H9 (cell line): ENCODE data around the gene LPIN2. TPM values are rescaled to one million over a fixed set of nuclear protein-coding genes. Genes with fewer than 3 reads are reported as not detected.

Experiments used
- DNase-seq: peaks from one replicate; pipeline ENCODE4 v3.0.0-alpha.2; 2017
- H2AFZ ChIP-seq: one replicate; pipeline ENCODE4 v1.6.1; 2013; ENCODE audit warnings: mild to moderate bottlenecking, low read length, control low read depth, moderate library complexity
- H2AK5ac ChIP-seq: 2 replicates; pipeline ENCODE4 v1.6.1; 2013; ENCODE audit warnings: low read length, control low read depth, mixed read lengths; ENCODE audit not compliant: insufficient read length
- H2BK120ac ChIP-seq: one replicate; pipeline ENCODE4 v1.6.1; 2013; ENCODE audit warnings: low read depth, mild to moderate bottlenecking, low read length, control low read depth, inconsistent platforms; ENCODE audit not compliant: poor library complexity, severe bottlenecking
- H2BK12ac ChIP-seq: 2 replicates; pipeline ENCODE4 v1.6.1; 2013; ENCODE audit warnings: low read length, control low read depth, mixed read lengths, low read depth; ENCODE audit not compliant: insufficient read length
- H2BK15ac ChIP-seq: 2 replicates; pipeline ENCODE4 v1.6.1; 2013; ENCODE audit warnings: low read depth, low read length, control low read depth
- H2BK20ac ChIP-seq: one replicate; pipeline ENCODE4 v1.6.1; 2013; ENCODE audit warnings: low read depth, mild to moderate bottlenecking, low read length, control low read depth, inconsistent platforms; ENCODE audit not compliant: poor library complexity, severe bottlenecking
- H2BK5ac ChIP-seq: 2 replicates; pipeline ENCODE4 v1.6.1; 2013; ENCODE audit warnings: low read length, control low read depth, mixed read lengths; ENCODE audit not compliant: insufficient read length
- H3K14ac ChIP-seq: 2 replicates; pipeline ENCODE4 v1.6.1; 2013; ENCODE audit warnings: low read length, control low read depth; ENCODE audit not compliant: insufficient read depth
- H3K18ac ChIP-seq: 2 replicates; pipeline ENCODE4 v1.6.1; 2013; ENCODE audit warnings: low read depth, mild to moderate bottlenecking, mixed read lengths, low read length, control low read depth; ENCODE audit not compliant: insufficient read length
- H3K23ac ChIP-seq: 2 replicates; pipeline ENCODE4 v1.6.1; 2013; ENCODE audit warnings: low read length, control low read depth, mixed read lengths, low read depth; ENCODE audit not compliant: insufficient read length
- H3K23me2 ChIP-seq: 2 replicates; pipeline ENCODE4 v1.6.1; 2013; ENCODE audit warnings: low read depth, mild to moderate bottlenecking, mixed read lengths, low read length, control low read depth; ENCODE audit not compliant: insufficient read length, poor library complexity, severe bottlenecking
- H3K27ac ChIP-seq: 2 replicates; pipeline ENCODE4 v1.5.1; 2013; ENCODE audit warnings: low read length, control low read depth, mixed read lengths, low read depth; ENCODE audit not compliant: insufficient read length
- H3K27me3 ChIP-seq: 2 replicates; pipeline ENCODE4 v1.6.1; 2013; ENCODE audit warnings: low read length, control low read depth, inconsistent platforms; ENCODE audit not compliant: insufficient read depth
- H3K4ac ChIP-seq: 2 replicates; pipeline ENCODE4 v1.6.1; 2013; ENCODE audit warnings: low read depth, mild to moderate bottlenecking, control low read depth, inconsistent platforms, low read length, moderate library complexity
- H3K4me1 ChIP-seq: 2 replicates; pipeline ENCODE4 v1.6.1; 2013; ENCODE audit warnings: low read length, control low read depth, inconsistent platforms; ENCODE audit not compliant: insufficient read depth
- H3K4me2 ChIP-seq: 2 replicates; pipeline ENCODE4 v1.6.1; 2013; ENCODE audit warnings: low read length, control low read depth, mixed read lengths; ENCODE audit not compliant: insufficient read length, insufficient read depth
- H3K56ac ChIP-seq: 2 replicates; pipeline ENCODE4 v1.6.1; 2013; ENCODE audit warnings: low read depth, mild to moderate bottlenecking, mixed read lengths, low read length, control low read depth; ENCODE audit not compliant: insufficient read length
- H3K79me1 ChIP-seq: 2 replicates; pipeline ENCODE4 v1.6.1; 2013; ENCODE audit warnings: low read depth, mild to moderate bottlenecking, moderate library complexity, low read length, control low read depth, inconsistent platforms; ENCODE audit not compliant: insufficient read depth, poor library complexity, severe bottlenecking
- H3K79me2 ChIP-seq: 2 replicates; pipeline ENCODE4 v1.6.1; 2013; ENCODE audit warnings: low read length, control low read depth, inconsistent platforms; ENCODE audit not compliant: insufficient read depth
- H3K9ac ChIP-seq: 2 replicates; pipeline ENCODE4 v1.6.1; 2013; ENCODE audit warnings: low read length, control low read depth, mixed read lengths; ENCODE audit not compliant: insufficient read length; ENCODE audit errors: extremely low read depth
- H3K9me3 ChIP-seq: one replicate; pipeline ENCODE4 v1.6.1; 2013; ENCODE audit warnings: low read depth, low read length, inconsistent platforms; ENCODE audit not compliant: control insufficient read depth
- H3T11ph ChIP-seq: one replicate; pipeline ENCODE4 v1.6.1; 2013; ENCODE audit warnings: mild to moderate bottlenecking, low read length, control low read depth, inconsistent platforms
- H4K20me1 ChIP-seq: one replicate; pipeline ENCODE4 v1.6.1; 2013; ENCODE audit not compliant: control insufficient read depth, insufficient read length, insufficient read depth
- H4K5ac ChIP-seq: 2 replicates; pipeline ENCODE4 v1.6.1; 2013; ENCODE audit warnings: low read depth, mild to moderate bottlenecking, mixed read lengths, low read length, control low read depth; ENCODE audit not compliant: insufficient read length
- H4K8ac ChIP-seq: replicated peaks from 2 replicates; pipeline ENCODE4 v1.6.1; 2013; ENCODE audit warnings: low read length, control low read depth, mixed read lengths, low read depth; ENCODE audit not compliant: insufficient read length
- H4K91ac ChIP-seq: 2 replicates; pipeline ENCODE4 v1.6.1; 2013; ENCODE audit warnings: low read depth, mild to moderate bottlenecking, moderate library complexity, mixed read lengths, low read length, control low read depth; ENCODE audit not compliant: insufficient read length
- H3K27ac Mint-ChIP-seq, 3 experiments: 2 replicates in 2 of 3; 3 replicates in 1 of 3; pipeline ENCODE4 v1.8.0; 2020 to 2021; ENCODE audit warnings: mixed read lengths in 3 of 3, mild to moderate bottlenecking in 1 of 3, moderate library complexity in 1 of 3
- H3K27me3 Mint-ChIP-seq: 2 replicates; pipeline ENCODE4 v1.8.0; 2021; ENCODE audit warnings: low read depth, mild to moderate bottlenecking, moderate library complexity, mixed read lengths
- H3K36me3 Mint-ChIP-seq, 3 experiments: 2 replicates in 2 of 3; 3 replicates in 1 of 3; pipeline ENCODE4 v1.8.0; 2020 to 2021; ENCODE audit warnings: low read depth in 3 of 3, mixed read lengths in 3 of 3; ENCODE audit not compliant: insufficient read depth in 1 of 3
- H3K4me1 Mint-ChIP-seq, 2 experiments: 2 replicates each; pipeline ENCODE4 v1.8.0; 2020; ENCODE audit warnings: mixed read lengths in 2 of 2
- H3K4me3 Mint-ChIP-seq, 2 experiments: 2 replicates in 1 of 2; 3 replicates in 1 of 2; pipeline ENCODE4 v1.8.0; 2020 to 2021; ENCODE audit warnings: mild to moderate bottlenecking in 2 of 2, mixed read lengths in 2 of 2, moderate library complexity in 1 of 2
- H3K9me3 Mint-ChIP-seq, 2 experiments: 2 replicates in 1 of 2; 3 replicates in 1 of 2; pipeline ENCODE4 v1.8.0; 2020; ENCODE audit warnings: mild to moderate bottlenecking in 2 of 2, mixed read lengths in 2 of 2, moderate library complexity in 1 of 2
- CTCF ChIP-seq: fragments of 200-600 bp; sonication (generic); conservative IDR thresholded peaks from 3 replicates; pipeline ENCODE4 v1.8.0; 2021; ENCODE audit warnings: antibody characterized with exemption, mild to moderate bottlenecking
- WGBS: extraction: QIAGEN DNeasy Blood & Tissue Kit; methylation state at CpG from one replicate; pipeline ENCODE4 v1.1.7; 2013; ENCODE audit warnings: missing lambda C conversion rate, low lambda C conversion rate, mixed read lengths; ENCODE audit not compliant: insufficient read length; ENCODE audit errors: extremely low coverage; 5-methylcytosine and 5-hydroxymethylcytosine counted together
- total RNA-seq: library from RNA; stranded (reverse); gene quantifications from 2 replicates; pipeline ENCODE4 v1.2.1, GENCODE V29; 2021

Gene LPIN2
- total RNA-seq, 1 experiment from 2014 or later: 9.2 TPM

DNA sequence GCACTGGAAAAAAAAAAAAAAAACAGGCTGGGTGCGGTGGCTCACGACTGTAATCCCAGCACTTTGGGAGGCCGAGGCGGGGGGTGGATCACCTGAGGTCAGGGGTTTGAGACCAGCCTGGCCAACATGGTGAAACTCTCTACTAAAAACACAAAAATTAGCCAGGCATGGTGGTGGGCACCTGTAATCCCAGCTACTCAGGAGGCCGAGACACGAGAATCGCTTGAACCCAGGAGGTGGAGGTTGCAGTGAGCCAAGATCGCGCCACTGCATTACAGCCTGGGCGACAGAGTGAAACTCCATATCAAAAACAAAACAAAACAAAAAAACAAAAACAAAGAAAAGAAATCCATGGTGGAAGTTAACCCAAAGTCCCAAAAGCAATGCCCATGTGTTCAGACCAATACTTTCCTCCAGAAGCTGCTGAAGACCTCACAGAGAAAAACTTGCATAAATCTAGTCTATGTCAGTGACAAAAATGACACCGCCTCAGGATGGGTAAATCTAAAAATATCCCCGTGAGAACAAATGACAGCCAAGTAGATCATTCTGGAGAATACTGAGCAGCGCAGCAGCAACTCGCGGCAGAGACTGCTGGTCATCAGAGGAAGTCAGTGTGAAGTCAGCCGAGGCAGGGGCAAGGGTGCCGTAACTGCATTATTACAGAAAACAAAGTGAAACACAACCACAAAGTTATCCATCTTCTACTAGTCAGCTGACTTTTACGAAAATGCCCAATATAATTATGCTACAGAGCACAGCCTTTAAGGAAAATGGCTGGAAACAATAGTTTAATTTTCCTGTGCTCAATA is 41.0 kb downstream of the LPIN2 start:
- no peak overlapping the region for H3K4me2 ChIP-seq
- no peak overlapping the region; a peak in 1 of 7 replicates for H3K27ac Mint-ChIP-seq
- H3K9me3 Mint-ChIP-seq: no peaks in the 10 kb centered on the region

More for the DNA sequence above, 41.0 kb downstream of the LPIN2 start:
- Histone ChIP-seq H3K27ac (no peak overlapping the region), H2BK120ac (no peak overlapping the region), H3K23me2 (no peaks in the 10 kb centered on the region), H2BK20ac (no peak overlapping the region), H3K9ac (no peak overlapping the region), H3K27me3 (no peaks in the 10 kb centered on the region), H2AFZ (no peak overlapping the region), H4K5ac (no peak overlapping the region), H3K56ac (no peak overlapping the region), H2AK5ac (no peak overlapping the region), H4K91ac (no peak overlapping the region), H3K4ac (no peak overlapping the region), H4K20me1 (no peaks in the 10 kb centered on the region), H3K9me3 (no peaks in the 10 kb centered on the region), H2BK12ac (no peak overlapping the region), H2BK15ac (no peak overlapping the region), H2BK5ac (no peak overlapping the region), H3T11ph (no peak overlapping the region), H4K8ac (no peak overlapping the region), H3K23ac (no peak overlapping the region), H3K14ac (no peak overlapping the region), H3K4me1 (peaks cover 3% of the 10 kb centered on the region; the same call in 1 of the 2 replicates), H3K18ac (no peak overlapping the region), H3K79me1 (peaks cover 3% of the 10 kb centered on the region), H3K79me2 (0 out of 2 replicates have a peak, but pooled peaks cover 2% of the 10 kb centered on the region)
- Mint-ChIP-seq H3K27me3 (no peaks in the 10 kb centered on the region), H3K36me3 (no peaks in the 10 kb centered on the region), H3K4me3 (no peak overlapping the region), H3K4me1 (peaks cover 30 to 35% of the 10 kb centered on the region in 2 experiments)
- DNase-seq: no peak
- TF ChIP-seq CTCF: no peak
- WGBS: no CpG with 5 or more reads among the region's 18 CpGs
